GM11168 (cell line): ENCODE data around the gene TNC.

Source experiments
- in situ Hi-C: fragments of 300-500 bp; cut with MboI; formaldehyde crosslinking; loops from one replicate; pipeline ENCODE4 v1.12.0; 2022; ENCODE audit warnings: low sequenced_read_pairs; ENCODE audit not compliant: unreplicated experiment

Gene TNC

GRCh38 chr9:115018547-115019435 lies 99.2 kb downstream of the TNC start:
- in situ Hi-C loops: loop anchor here (25.0 kb wide), 1 partner anchor 606 kb away; no protein-coding TSS in a partner anchor

- in situ Hi-C loops: loop anchor here (25.0 kb wide), 1 partner anchor 604 kb away; no protein-coding TSS in a partner anchor
Measured at GRCh38 chr9:115016344-115016743, 101.6 kb downstream of the TNC start.

- in situ Hi-C loops: loop anchor here (25.0 kb wide), 1 partner anchor 603 kb away; no protein-coding TSS in a partner anchor
Measured at GRCh38 chr9:115015018-115015635, 102.8 kb downstream of the TNC start.

- in situ Hi-C loops: loop anchor here (5.0 to 25.0 kb wide), 3 partner anchors 277 to 602 kb away; partner anchors contain the start of gene TEX48
Measured at GRCh38 chr9:115014438-115014837, 103.5 kb downstream of the TNC start.

GRCh38 chr9:115013998-115014397 lies 104.0 kb downstream of the TNC start:
- in situ Hi-C loops: loop anchor here (5.0 to 25.0 kb wide), 3 partner anchors 277 to 602 kb away; partner anchors contain the start of gene TEX48

- in situ Hi-C loops: loop anchor here (5.0 to 25.0 kb wide), 3 partner anchors 275 to 600 kb away; partner anchors contain the start of gene TEX48
Measured at GRCh38 chr9:115012486-115012885, 105.5 kb downstream of the TNC start.

- in situ Hi-C loops: loop anchor here (5.0 to 25.0 kb wide), 3 partner anchors 274 to 599 kb away; partner anchors contain the start of gene TEX48
Measured at GRCh38 chr9:115010874-115011273, 107.1 kb downstream of the TNC start.

- in situ Hi-C loops: loop anchor here (25.0 kb wide), 1 partner anchor 596 kb away; no protein-coding TSS in a partner anchor
Measured at GRCh38 chr9:115008536-115009270, 109.3 kb downstream of the TNC start.

GRCh38 chr9:115006660-115007059 lies 111.3 kb downstream of the TNC start:
- in situ Hi-C loops: loop anchor here (25.0 kb wide), 1 partner anchor 594 kb away; no protein-coding TSS in a partner anchor

GRCh38 chr9:115005322-115005721 lies 112.6 kb downstream of the TNC start:
- in situ Hi-C loops: loop anchor here (25.0 kb wide), 1 partner anchor 593 kb away; no protein-coding TSS in a partner anchor

GRCh38 chr9:115004545-115004944 lies 113.4 kb downstream of the TNC start:
- in situ Hi-C loops: loop anchor here (25.0 kb wide), 1 partner anchor 592 kb away; no protein-coding TSS in a partner anchor

- in situ Hi-C loops: loop anchor here (25.0 kb wide), 1 partner anchor 590 kb away; no protein-coding TSS in a partner anchor
Measured at GRCh38 chr9:115002371-115003120, 115.4 kb downstream of the TNC start.

GRCh38 chr9:115000217-115000639 lies 117.7 kb downstream of the TNC start:
- in situ Hi-C loops: loop anchor here (25.0 kb wide), 1 partner anchor 588 kb away; no protein-coding TSS in a partner anchor

GRCh38 chr9:114998326-114998725 lies 119.6 kb downstream of the TNC start:
- in situ Hi-C loops: no loop called here

- in situ Hi-C loops: no loop called here
Measured at GRCh38 chr9:114995681-114996221, 122.2 kb downstream of the TNC start.

- in situ Hi-C loops: no loop called here
Measured at GRCh38 chr9:114994768-114995167, 123.2 kb downstream of the TNC start.

- in situ Hi-C loops: no loop called here
Measured at GRCh38 chr9:114991861-114992260, 126.1 kb downstream of the TNC start.

- in situ Hi-C loops: no loop called here
Measured at GRCh38 chr9:114990901-114991300, 127.1 kb downstream of the TNC start.
